HEK293T (cell line): ENCODE data around the gene OR5H1.
A peak's percentile ranks its signal among the peaks of the same experiment; 100 is the strongest.

Source experiments
- CTCF ChIA-PET: fragments of 350-600 bp; formaldehyde crosslinking; extraction: SDS; loops from one replicate; lab custom pipeline; 2021; ENCODE audit warnings: antibody characterized with exemption, inconsistent platforms; lab: Yijun Ruan, JAX
- POLR2A ChIA-PET: fragments of 350-600 bp; formaldehyde crosslinking; extraction: SDS; loops from one replicate; lab custom pipeline; 2020; ENCODE audit warnings: antibody characterized with exemption, inconsistent platforms; lab: Yijun Ruan, JAX
- DNase-seq: peaks from one replicate; pipeline ENCODE4 v3.0.0; 2012; ENCODE audit warnings: mixed read lengths; ENCODE audit errors: extremely low spot score
- ARNT ChIP-seq: fragments of 450-650 bp; IDR thresholded peaks from 2 replicates; pipeline ENCODE4 v1.6.1; 2017; ENCODE audit warnings: mild to moderate bottlenecking
- BHLHE40 ChIP-seq: fragments of 450-650 bp; IDR thresholded peaks from 2 replicates; pipeline ENCODE4 v1.6.1; 2016; ENCODE audit warnings: mild to moderate bottlenecking, moderate library complexity, borderline replicate concordance
- CTBP1 ChIP-seq: fragments of 450-650 bp; IDR thresholded peaks from 2 replicates; pipeline ENCODE4 v1.6.1; 2016; ENCODE audit warnings: borderline replicate concordance
- ELF4 ChIP-seq: fragments of 450-650 bp; IDR thresholded peaks from 2 replicates; pipeline ENCODE4 v1.6.1; 2017; ENCODE audit warnings: antibody characterized with exemption
- FOXA1 ChIP-seq: fragments of 450-650 bp; IDR thresholded peaks from 2 replicates; pipeline ENCODE4 v1.6.1; 2016; ENCODE audit warnings: mild to moderate bottlenecking
- FOXK2 ChIP-seq: fragments of 450-650 bp; IDR thresholded peaks from 2 replicates; pipeline ENCODE4 v1.6.1; 2016; ENCODE audit warnings: mild to moderate bottlenecking
- FOXM1 ChIP-seq: fragments of 450-650 bp; IDR thresholded peaks from 2 replicates; pipeline ENCODE4 v1.6.1; 2017; ENCODE audit warnings: mild to moderate bottlenecking, borderline replicate concordance
- HDGF ChIP-seq: fragments of 450-650 bp; IDR thresholded peaks from 2 replicates; pipeline ENCODE4 v1.6.1; 2017; ENCODE audit warnings: antibody characterized with exemption, borderline replicate concordance
- L3MBTL2 ChIP-seq: fragments of 450-650 bp; conservative IDR thresholded peaks from 2 replicates; pipeline ENCODE4 v1.6.1; 2016; ENCODE audit warnings: mild to moderate bottlenecking
- LEF1 ChIP-seq: fragments of 450-650 bp; IDR thresholded peaks from 2 replicates; pipeline ENCODE4 v1.6.1; 2017; ENCODE audit warnings: mild to moderate bottlenecking, borderline replicate concordance
- NFRKB ChIP-seq: fragments of 450-650 bp; IDR thresholded peaks from 2 replicates; pipeline ENCODE4 v1.6.1; 2016; ENCODE audit warnings: mild to moderate bottlenecking, moderate library complexity
- PKNOX1 ChIP-seq: fragments of 450-650 bp; IDR thresholded peaks from 2 replicates; pipeline ENCODE4 v1.6.1; 2016
- SP1 ChIP-seq: fragments of 450-650 bp; IDR thresholded peaks from 2 replicates; pipeline ENCODE4 v1.6.1; 2017
- SUZ12 ChIP-seq: fragments of 450-650 bp; IDR thresholded peaks from 2 replicates; pipeline ENCODE4 v1.6.1; 2016; ENCODE audit warnings: mild to moderate bottlenecking
- TARDBP ChIP-seq: fragments of 450-650 bp; IDR thresholded peaks from 2 replicates; pipeline ENCODE4 v1.6.1; 2016
- ZNF384 ChIP-seq: fragments of 450-650 bp; IDR thresholded peaks from 2 replicates; pipeline ENCODE4 v1.6.1; 2016

The OR5H1 gene

DNA sequence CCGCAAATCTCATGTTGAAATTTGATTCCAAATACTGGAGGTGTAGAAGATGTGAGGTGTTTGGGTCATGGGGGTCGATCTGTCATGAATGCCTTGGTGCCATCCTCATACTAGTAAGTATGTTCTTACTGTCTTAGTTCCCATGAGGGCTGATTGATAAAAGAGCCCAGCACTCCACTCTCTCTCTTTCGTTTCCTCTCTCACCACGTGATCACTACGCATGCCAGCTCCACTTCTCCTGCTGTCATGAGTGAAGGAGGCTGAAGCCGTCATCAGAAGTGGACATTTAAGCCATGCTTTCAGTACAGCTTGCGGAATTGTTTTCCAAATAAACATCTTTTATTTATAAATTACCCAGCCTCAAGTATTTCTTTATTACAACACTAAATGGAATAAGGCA is 42.1 kb downstream of the OR5H1 start:
- TF ChIP-seq LEF1 (no peak), FOXA1 (no peak), SUZ12 (no peak), PKNOX1 (no peak), FOXM1 (no peak), NFRKB (no peak), BHLHE40 (no peak), ZNF384 (no peak), L3MBTL2 (no peak), TARDBP (no peak), FOXK2 (no peak), ELF4 (no peak), SP1 (no peak), CTBP1 (no peak), HDGF (no peak), ARNT (no peak)
- ChIA-PET POLR2A (no interaction called here), CTCF (interaction anchor here (1.1 kb wide), 1 partner anchor 12 kb away, joined by 5 read pairs; no protein-coding TSS in a partner anchor)
- DNase-seq: no peak

GRCh38 chr3:98180319-98180890 is 49.9 kb downstream of the OR5H1 start:
- DNase-seq: no peak
- CTCF ChIA-PET: no interaction called here
- POLR2A ChIA-PET: no interaction called here
- TF ChIP-seq BHLHE40: no peak
- TF ChIP-seq CTBP1: no peak
- TF ChIP-seq NFRKB: no peak

DNA sequence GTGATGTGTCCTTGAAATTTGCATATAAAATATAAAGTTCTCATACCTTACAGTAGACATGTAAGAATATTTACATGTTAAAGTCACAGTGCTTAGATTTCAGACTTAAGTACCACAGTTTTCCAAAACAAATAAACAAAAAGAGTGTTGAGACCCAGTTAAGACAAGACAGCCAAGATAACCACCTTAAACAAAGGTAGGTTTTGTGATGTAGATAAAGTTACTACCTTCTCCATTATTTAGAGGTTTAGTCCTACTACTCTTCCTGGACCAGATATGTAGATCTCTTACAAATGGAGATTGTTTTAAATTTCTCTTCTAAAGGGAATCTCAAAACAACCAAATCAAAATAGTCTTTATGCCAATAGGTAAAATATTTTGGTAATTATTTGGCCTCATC is 51.7 kb downstream of the OR5H1 start:
- ChIA-PET CTCF (no interaction called here), POLR2A (no interaction called here)
- TF ChIP-seq L3MBTL2 (no peak), NFRKB (no peak), FOXK2 (no peak), ELF4 (no peak), ARNT (no peak), ZNF384 (no peak), SP1 (no peak), BHLHE40 (no peak), TARDBP (no peak)
- DNase-seq: no peak

DNA sequence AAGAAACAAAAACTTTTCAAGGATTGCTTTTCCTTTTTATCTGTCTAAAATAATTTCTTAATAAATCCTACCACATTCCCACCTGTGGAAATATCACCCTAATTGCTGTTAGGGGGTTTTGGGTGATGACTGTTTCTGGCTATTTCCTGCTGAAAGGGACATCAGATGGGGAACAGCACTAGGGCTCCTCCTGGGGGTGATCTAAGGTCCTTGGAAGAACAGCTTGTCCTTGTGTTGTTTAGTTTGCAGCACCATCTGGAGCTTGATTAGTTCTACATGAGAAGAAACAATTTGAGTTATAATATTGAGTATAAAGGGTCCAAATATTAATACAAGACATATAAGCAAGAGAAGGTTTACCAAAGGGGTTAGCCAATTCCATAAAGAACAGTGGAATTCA is 54.7 kb downstream of the OR5H1 start:
- TF ChIP-seq FOXM1 (no peak), PKNOX1 (no peak), CTBP1 (no peak), FOXK2 (no peak), LEF1 (no peak), TARDBP (no peak), SP1 (no peak), L3MBTL2 (no peak), NFRKB (no peak), ELF4 (no peak), FOXA1 (no peak), BHLHE40 (no peak), ZNF384 (no peak), ARNT (no peak), SUZ12 (no peak), HDGF (no peak)
- ChIA-PET CTCF (interaction anchor here (1.0 to 1.1 kb wide), 2 partner anchors 12 to 176 kb away, joined by 5 to 9 read pairs; no protein-coding TSS in a partner anchor), POLR2A (no interaction called here)
- DNase-seq: peak; percentile 16
